H1 (cell line): Measurements from ENCODE around the gene SLC6A20. TPM values are rescaled to one million over a fixed set of nuclear protein-coding genes. Genes with fewer than 3 reads are reported as not detected.

Experiments
- CTCF ChIA-PET: fragments of 300-600 bp; sonication (Branson Sonifier 250); formaldehyde crosslinking; loops from one replicate; lab custom pipeline; 2021; ENCODE audit not compliant: partially characterized antibody; lab: Charles Lee
- POLR2A ChIA-PET: fragments of 300-600 bp; sonication (Branson Sonifier 250); formaldehyde crosslinking; loops from one replicate; lab custom pipeline; 2021; ENCODE audit warnings: inconsistent platforms; ENCODE audit not compliant: partially characterized antibody; lab: Charles Lee
- DNase-seq, 2 experiments: peaks; one replicate each; pipeline versions ENCODE4 v3.0.0 to v3.0.0-alpha.2; 2010 to 2022; ENCODE audit warnings: low spot score in 2 of 2, low read depth in 1 of 2, mixed read lengths in 1 of 2
- FAIRE-seq: peaks from 2 replicates; lab custom pipeline; 2011; peaks lifted over from hg19 to GRCh38; lab: Jason Lieb, UNC
- H2AFZ ChIP-seq: 2 replicates; pipeline ENCODE4 v1.8.1; 2012; ENCODE audit warnings: low read length, inconsistent platforms
- H2AK5ac ChIP-seq: 2 replicates; pipeline ENCODE4 v1.6.1; 2013; ENCODE audit warnings: low read depth, low read length
- H2BK120ac ChIP-seq: replicated peaks from 2 replicates; pipeline ENCODE3; 2013; ENCODE audit warnings: low read depth, low read length, inconsistent platforms
- H2BK12ac ChIP-seq: 2 replicates; pipeline ENCODE4 v1.6.1; 2013; ENCODE audit warnings: low read depth, low read length
- H2BK15ac ChIP-seq: 2 replicates; pipeline ENCODE4 v1.6.1; 2013; ENCODE audit warnings: low read length
- H2BK20ac ChIP-seq: 2 replicates; pipeline ENCODE4 v1.6.1; 2013; ENCODE audit warnings: low read length
- H2BK5ac ChIP-seq: 2 replicates; pipeline ENCODE4 v1.6.1; 2013; ENCODE audit warnings: low read depth, low read length
- H3K14ac ChIP-seq: 2 replicates; pipeline ENCODE4 v1.6.1; 2013; ENCODE audit warnings: inconsistent platforms; ENCODE audit not compliant: insufficient read length
- H3K18ac ChIP-seq: 2 replicates; pipeline ENCODE4 v1.6.1; 2013; ENCODE audit warnings: low read length; ENCODE audit errors: extremely low read depth
- H3K23ac ChIP-seq: 2 replicates; pipeline ENCODE4 v1.6.1; 2013; ENCODE audit warnings: inconsistent platforms; ENCODE audit not compliant: insufficient read length
- H3K23me2 ChIP-seq: 2 replicates; pipeline ENCODE4 v1.6.1; 2013; ENCODE audit warnings: low read depth, low read length
- H3K27ac ChIP-seq: 2 replicates; pipeline ENCODE4 v1.6.1; 2011; ENCODE audit warnings: low read depth, low read length, inconsistent platforms
- H3K27me3 ChIP-seq, 4 experiments: replicated peaks in 1 of 4; 1 replicate in 1 of 4; 2 replicates in 3 of 4; pipeline versions ENCODE4 v1.6.1 to v1.8.1; 2011 to 2013; ENCODE audit warnings: low read length in 3 of 4, mild to moderate bottlenecking in 3 of 4, inconsistent platforms in 2 of 4, mixed read lengths in 2 of 4, moderate library complexity in 1 of 4; ENCODE audit not compliant: control insufficient read depth in 3 of 4, insufficient read depth in 3 of 4; ENCODE audit errors: extremely low read depth in 1 of 4
- H3K36me3 ChIP-seq, 4 experiments: 2 replicates each; pipeline versions ENCODE4 v1.6.1 to v1.8.1; 2011 to 2013; ENCODE audit warnings: mild to moderate bottlenecking in 4 of 4, low read length in 3 of 4, moderate library complexity in 2 of 4, control low read depth in 1 of 4, inconsistent platforms in 1 of 4; ENCODE audit not compliant: insufficient read depth in 4 of 4, control insufficient read depth in 2 of 4
- H3K4ac ChIP-seq: replicated peaks from 2 replicates; pipeline ENCODE3; 2013; ENCODE audit warnings: low read length, low read depth, mixed read lengths, inconsistent platforms; ENCODE audit not compliant: insufficient read length
- H3K4me1 ChIP-seq, 4 experiments: replicated peaks in 1 of 4; 1 replicate in 1 of 4; 2 replicates in 3 of 4; pipeline versions ENCODE4 v1.6.1 to v1.8.1; 2011 to 2013; ENCODE audit warnings: low read length in 3 of 4, inconsistent platforms in 2 of 4, mixed read lengths in 1 of 4; ENCODE audit not compliant: insufficient read depth in 4 of 4, control insufficient read depth in 3 of 4
- H3K4me2 ChIP-seq, 2 experiments: 2 replicates each; pipeline versions ENCODE4 v1.6.1 to v1.8.1; 2011 to 2013; ENCODE audit warnings: low read depth in 2 of 2, low read length in 2 of 2, control low read depth in 1 of 2, inconsistent platforms in 1 of 2, mild to moderate bottlenecking in 1 of 2; ENCODE audit not compliant: insufficient read depth in 1 of 2
- H3K4me3 ChIP-seq, 4 experiments: fragments of 200-600, 300-600 bp in 1 of 4; sonication (generic), shearing (Covaris generic), sonication (Bioruptor Twin) in 1 of 4; 2 replicates each; pipeline versions ENCODE4 v1.5.1 to v1.8.1; 2011 to 2016; ENCODE audit warnings: low read length in 4 of 4, low read depth in 3 of 4, control low read depth in 2 of 4, inconsistent platforms in 2 of 4, mild to moderate bottlenecking in 2 of 4, mixed read lengths in 1 of 4, moderate library complexity in 1 of 4; ENCODE audit not compliant: insufficient read depth in 2 of 4; ENCODE audit errors: extremely low read depth in 1 of 4
- H3K56ac ChIP-seq: replicated peaks from 2 replicates; pipeline ENCODE3; 2013; ENCODE audit warnings: low read depth, mild to moderate bottlenecking, mixed read lengths, low read length, inconsistent platforms; ENCODE audit not compliant: insufficient read length
- H3K79me1 ChIP-seq: 2 replicates; pipeline ENCODE4 v1.6.1; 2013; ENCODE audit warnings: low read depth, low read length, control low read depth
- H3K79me2 ChIP-seq, 2 experiments: 2 replicates each; pipeline versions ENCODE4 v1.6.1 to v1.8.1; 2012 to 2013; ENCODE audit warnings: low read length in 2 of 2, mild to moderate bottlenecking in 2 of 2, inconsistent platforms in 1 of 2; ENCODE audit not compliant: insufficient read depth in 2 of 2, control insufficient read depth in 1 of 2
- H3K9ac ChIP-seq, 4 experiments: replicated peaks in 1 of 4; 1 replicate in 1 of 4; 2 replicates in 3 of 4; pipeline versions ENCODE4 v1.6.1 to v1.8.1; 2011 to 2013; ENCODE audit warnings: low read depth in 3 of 4, low read length in 3 of 4, control low read depth in 2 of 4, mild to moderate bottlenecking in 2 of 4, moderate library complexity in 2 of 4, inconsistent platforms in 1 of 4; ENCODE audit errors: extremely low read depth in 1 of 4
- H3K9me3 ChIP-seq, 2 experiments: 2 replicates each; pipeline versions ENCODE4 v1.6.1 to v1.8.1; 2012 to 2013; ENCODE audit warnings: mild to moderate bottlenecking in 2 of 2, moderate library complexity in 2 of 2, control low read depth in 1 of 2, inconsistent platforms in 1 of 2, low read depth in 1 of 2, low read length in 1 of 2, mixed read lengths in 1 of 2; ENCODE audit not compliant: insufficient read depth in 2 of 2
- H4K20me1 ChIP-seq, 2 experiments: replicated peaks in 1 of 2; 2 replicates each; pipeline versions ENCODE3 to v1.8.1; 2011 to 2013; ENCODE audit warnings: inconsistent platforms in 2 of 2, low read length in 2 of 2, mild to moderate bottlenecking in 1 of 2; ENCODE audit not compliant: insufficient read depth in 2 of 2, control insufficient read depth in 1 of 2
- H4K5ac ChIP-seq: 2 replicates; pipeline ENCODE4 v1.6.1; 2013; ENCODE audit warnings: low read length, low read depth, mixed read lengths, inconsistent platforms; ENCODE audit not compliant: insufficient read length
- H4K8ac ChIP-seq: 2 replicates; pipeline ENCODE4 v1.8.0; 2013; ENCODE audit warnings: mild to moderate bottlenecking, moderate library complexity, low read length, inconsistent platforms; ENCODE audit not compliant: insufficient read depth; ENCODE audit errors: extremely low read depth
- H4K91ac ChIP-seq: replicated peaks from 2 replicates; pipeline ENCODE3; 2013; ENCODE audit warnings: low read length, mixed read lengths, inconsistent platforms; ENCODE audit not compliant: insufficient read length
- PHF8 ChIP-seq: fragments of 200-600 bp; sonication (generic); conservative IDR thresholded peaks from 2 replicates; pipeline ENCODE4 v1.7.1; 2012; ENCODE audit warnings: low read depth, mild to moderate bottlenecking, inconsistent platforms, low read length, moderate library complexity
- POLR2A ChIP-seq, 2 experiments: IDR thresholded peaks; 1 replicate in 1 of 2; 2 replicates in 1 of 2; pipeline ENCODE4 v1.6.1; 2011; ENCODE audit warnings: low read depth in 2 of 2, low read length in 2 of 2, mild to moderate bottlenecking in 2 of 2; ENCODE audit errors: control extremely low read depth in 1 of 2
- SP4 ChIP-seq: IDR thresholded peaks from 2 replicates; pipeline ENCODE4 v1.6.1; 2012; ENCODE audit warnings: low read length, inconsistent platforms
- WGBS, 2 experiments: shearing (Covaris generic) in 1 of 2; methylation state at CpG; one replicate each; pipeline versions ENCODE4 v1.1.6 to v1.1.7; 2013 to 2015; ENCODE audit warnings: low lambda C conversion rate in 2 of 2, mixed read lengths in 2 of 2, inconsistent platforms in 1 of 2, low coverage in 1 of 2, missing lambda C conversion rate in 1 of 2; ENCODE audit not compliant: insufficient replicate concordance in 2 of 2, insufficient coverage in 1 of 2, insufficient read length in 1 of 2; ENCODE audit errors: extremely low coverage in 1 of 2, missing lambda C conversion rate in 1 of 2; 5-methylcytosine and 5-hydroxymethylcytosine counted together
- polyA plus RNA-seq, 7 experiments: library from polyadenylated mRNA; depleted of rRNA in 3 of 7; stranded (reverse) in 5 of 7; unstranded in 2 of 7; fragments of >200 nt in 5 of 7; fragments of 200-250 nt in 2 of 7; gene quantifications; 1 replicate in 5 of 7; 2 replicates in 1 of 7; 4 replicates in 1 of 7; pipeline versions ENCODE4 v1.2.1 to v1.2.3, GENCODE V29; 2011 to 2013; ENCODE audit warnings: missing spikeins in 2 of 7, mixed read lengths in 2 of 7
- total RNA-seq: library from RNA; stranded (reverse); fragmentation: NEBNext Ultra II Directional; extraction: Animal tissue kit (Norgen Biotek cat#: 25700); gene quantifications from 2 replicates; pipeline ENCODE4 v1.2.1, GENCODE V29; 2021

SLC6A20 gene
- total and polyA plus RNA-seq, 2 of the 8 experiments (the other 6 are each of a cell fraction or from before 2014, with no cell fraction given): 0.05 TPM; not detected in 1

GRCh38 chr3:45746165-45746776 lies 50.1 kb downstream of the SLC6A20 start:
- FAIRE-seq: no peak
- H3K9ac ChIP-seq: no peak overlapping the region

More at GRCh38 chr3:45746165-45746776, 50.1 kb downstream of the SLC6A20 start:
- Histone ChIP-seq H2BK20ac (no peak overlapping the region), H3K14ac (no peak overlapping the region), H3K23ac (no peak overlapping the region), H3K36me3 (peaks cover 0 to 51% (median 15%) of the 10 kb centered on the region in 4 experiments; a peak in 7 of 8 replicates), H2AK5ac (no peak overlapping the region), H2BK12ac (no peak overlapping the region), H3K79me2 (0 out of 4 replicates have a peak, but pooled peaks cover 0 to 2% of the 10 kb centered on the region in 2 experiments), H4K91ac (no peak overlapping the region), H2BK5ac (no peak overlapping the region), H3K27ac (no peak overlapping the region), H3K4me3 (no peak overlapping the region), H2BK15ac (no peak overlapping the region), H3K27me3 (no peaks in the 10 kb centered on the region), H3K56ac (no peak overlapping the region), H3K79me1 (no peaks in the 10 kb centered on the region), H3K23me2 (no peaks in the 10 kb centered on the region), H4K20me1 (peaks cover 2 to 4% of the 10 kb centered on the region in 2 experiments), H4K8ac (0 out of 2 replicates have a peak overlapping the region, but pooled peaks have one; percentile 12), H2BK120ac (no peak overlapping the region), H3K4ac (no peak overlapping the region), H3K9me3 (no peaks in the 10 kb centered on the region), H3K18ac (no peak overlapping the region), H2AFZ (no peak overlapping the region), H3K4me2 (no peak overlapping the region), H3K4me1 (peaks cover 0 to 11% (median 6%) of the 10 kb centered on the region in 4 experiments; a peak in 5 of 7 replicates), H4K5ac (no peak overlapping the region)
- DNase-seq: no peak
- 92% methylated on average over 27 of the region's 32 CpGs; no CpG with 5 or more reads in 1 of the 2 experiments for WGBS, 2 experiments
- CTCF ChIA-PET: no interaction called here
- POLR2A ChIA-PET: no interaction called here
- no peak for TF ChIP-seq PHF8
- TF ChIP-seq SP4: no peak
- TF ChIP-seq POLR2A (IDR thresholded peaks at IDR 0.05; ENCODE audit: control extremely low read depth in 1 of 2, low read depth in 2 of 2, low read length in 2 of 2): no peak
